Keratinocyte (primary cell): ENCODE measurements around the gene KRTAP6-3. TPM values are rescaled to one million over a fixed set of nuclear protein-coding genes. Genes with fewer than 3 reads are reported as not detected.

Experiments used
- DNase-seq: peaks from one replicate; pipeline ENCODE4 v3.0.0-alpha.2; 2011; ENCODE audit warnings: low read depth, missing footprints, low spot score
- FAIRE-seq: peaks from 2 replicates; lab custom pipeline; 2011; peaks lifted over from hg19 to GRCh38; lab: Jason Lieb, UNC
- H2AFZ ChIP-seq: 2 replicates; pipeline ENCODE4 v1.6.0; 2012; ENCODE audit warnings: low read length, control low read depth, inconsistent platforms; ENCODE audit not compliant: control insufficient read depth
- H3K27ac ChIP-seq: 2 replicates; pipeline ENCODE4 v1.5.1; 2011; ENCODE audit warnings: low read length; ENCODE audit not compliant: control insufficient read depth, insufficient read depth
- H3K27me3 ChIP-seq: 3 replicates; pipeline ENCODE4 v1.6.0; 2011; ENCODE audit warnings: low read length; ENCODE audit not compliant: control insufficient read depth, insufficient read depth; ENCODE audit errors: extremely low read depth
- H3K36me3 ChIP-seq, 2 experiments: 2 replicates in 1 of 2; 3 replicates in 1 of 2; pipeline ENCODE4 v1.5.1; 2011; ENCODE audit warnings: low read length in 2 of 2, mild to moderate bottlenecking in 1 of 2; ENCODE audit not compliant: control insufficient read depth in 2 of 2, insufficient read depth in 2 of 2; ENCODE audit errors: extremely low read depth in 1 of 2
- H3K4me1 ChIP-seq: 3 replicates; pipeline ENCODE4 v1.5.1; 2011; ENCODE audit warnings: low read length; ENCODE audit not compliant: control insufficient read depth, insufficient read depth; ENCODE audit errors: extremely low read depth
- H3K4me2 ChIP-seq: 3 replicates; pipeline ENCODE4 v1.6.0; 2011; ENCODE audit warnings: low read depth, low read length; ENCODE audit not compliant: control insufficient read depth, insufficient read depth; ENCODE audit errors: extremely low read depth
- H3K4me3 ChIP-seq, 3 experiments: fragments of 200-600 bp in 1 of 3; sonication (generic) in 1 of 3; 2 replicates in 2 of 3; 3 replicates in 1 of 3; pipeline ENCODE4 v1.5.1; 2011 to 2016; ENCODE audit warnings: low read length in 3 of 3, mild to moderate bottlenecking in 3 of 3, control low read depth in 2 of 3, inconsistent platforms in 1 of 3, low read depth in 1 of 3, mixed read lengths in 1 of 3, mixed run types in 1 of 3, moderate library complexity in 1 of 3; ENCODE audit not compliant: control insufficient read depth in 2 of 3, insufficient read depth in 2 of 3; ENCODE audit errors: extremely low read depth in 1 of 3
- H3K79me2 ChIP-seq: 2 replicates; pipeline ENCODE4 v1.6.0; 2012; ENCODE audit warnings: low read length; ENCODE audit not compliant: control insufficient read depth, insufficient read depth
- H3K9ac ChIP-seq: 3 replicates; pipeline ENCODE4 v1.6.0; 2011; ENCODE audit warnings: low read length; ENCODE audit not compliant: control insufficient read depth, insufficient read depth; ENCODE audit errors: extremely low read depth
- H3K9me1 ChIP-seq: 3 replicates; pipeline ENCODE4 v1.6.0; 2011; ENCODE audit warnings: low read length; ENCODE audit not compliant: control insufficient read depth, insufficient read depth; ENCODE audit errors: extremely low read depth
- H3K9me3 ChIP-seq: 2 replicates; pipeline ENCODE4 v1.5.1; 2012; ENCODE audit warnings: low read depth, low read length; ENCODE audit not compliant: control insufficient read depth
- H4K20me1 ChIP-seq: 3 replicates; pipeline ENCODE4 v1.6.0; 2011; ENCODE audit warnings: low read length; ENCODE audit not compliant: control insufficient read depth, insufficient read depth; ENCODE audit errors: extremely low read depth
- CTCF ChIP-seq, 3 experiments: IDR thresholded peaks in 1 of 3; conservative IDR thresholded peaks in 1 of 3; optimal IDR thresholded peaks in 1 of 3; 2 replicates in 2 of 3; 3 replicates in 1 of 3; pipeline versions ENCODE3 to v1.5.1; 2011; ENCODE audit warnings: low read length in 3 of 3, mild to moderate bottlenecking in 3 of 3, moderate library complexity in 2 of 3, control low read depth in 1 of 3, inconsistent platforms in 1 of 3; ENCODE audit not compliant: insufficient read depth in 2 of 3; ENCODE audit errors: extremely low read depth in 1 of 3
- EZH2 ChIP-seq: IDR thresholded peaks from one replicate; pipeline ENCODE4 v1.6.1; 2012; ENCODE audit warnings: inconsistent platforms, mild to moderate bottlenecking, low read length, moderate library complexity
- dilution Hi-C: fragments of 300-500 bp; cut with MboI; formaldehyde crosslinking; loops from one replicate; pipeline ENCODE4 v1.7.0; 2020; ENCODE audit warnings: low sequenced_read_pairs; ENCODE audit not compliant: extremely low pct_ligation_motif_present
- polyA plus RNA-seq, 5 experiments: library from polyadenylated mRNA; depleted of rRNA in 3 of 5; stranded (reverse) in 3 of 5; stranded (forward) in 1 of 5; unstranded in 1 of 5; fragments of >200 nt; gene quantifications; 1 replicate in 1 of 5; 2 replicates in 3 of 5; 3 replicates in 1 of 5; pipeline versions ENCODE4 v1.2.1 to v1.2.3, GENCODE V29; 2011 to 2012; ENCODE audit warnings: missing spikeins in 2 of 5, low read depth in 1 of 5, low replicate concordance in 1 of 5

The KRTAP6-3 gene
- polyA plus RNA-seq, 1 donor (not counting 4 experiments of a cell fraction or from before 2014, with no cell fraction given): not detected

GRCh38 chr21:30563630-30564029 lies 28.6 kb upstream of the KRTAP6-3 start:
- Histone ChIP-seq H3K27ac (no peak overlapping the region), H4K20me1 (no peaks in the 10 kb centered on the region), H3K27me3 (no peaks in the 10 kb centered on the region), H3K36me3 (no peaks in the 10 kb centered on the region), H3K4me3 (no peak overlapping the region), H3K9me3 (no peaks in the 10 kb centered on the region), H3K4me1 (no peaks in the 10 kb centered on the region), H3K9me1 (no peaks in the 10 kb centered on the region), H3K4me2 (no peak overlapping the region), H3K79me2 (no peaks in the 10 kb centered on the region), H2AFZ (no peak overlapping the region), H3K9ac (no peak overlapping the region)
- DNase-seq: no peak
- TF ChIP-seq EZH2: no peak
- no peak for TF ChIP-seq CTCF (optimal IDR thresholded peaks at IDR 0.05 in 1 of 3, IDR thresholded peaks at IDR 0.05 in 1 of 3, conservative IDR thresholded peaks at IDR 0.05 in 1 of 3; ENCODE audit: extremely low read depth in 1 of 3, insufficient read depth in 2 of 3, low read length in 3 of 3)
- dilution Hi-C loops: no loop called here
- no peak for FAIRE-seq

- no peak overlapping the region for H3K4me3 ChIP-seq
- H3K27ac ChIP-seq: no peak overlapping the region
- FAIRE-seq (no peak), DNase-seq (no peak)
- dilution Hi-C loops: no loop called here
- H3K9me1 ChIP-seq: no peaks in the 10 kb centered on the region
- no peaks in the 10 kb centered on the region for H3K27me3 ChIP-seq
- no peaks in the 10 kb centered on the region for H3K36me3 ChIP-seq
- H3K9ac ChIP-seq: no peak overlapping the region
- no peak overlapping the region for H2AFZ ChIP-seq
- H3K4me1 ChIP-seq: no peaks in the 10 kb centered on the region
- H4K20me1 ChIP-seq: no peaks in the 10 kb centered on the region
- TF ChIP-seq CTCF (optimal IDR thresholded peaks at IDR 0.05 in 1 of 3, IDR thresholded peaks at IDR 0.05 in 1 of 3, conservative IDR thresholded peaks at IDR 0.05 in 1 of 3; ENCODE audit: extremely low read depth in 1 of 3, insufficient read depth in 2 of 3, low read length in 3 of 3) (no peak), EZH2 (no peak)
- no peak overlapping the region for H3K4me2 ChIP-seq
- H3K79me2 ChIP-seq: no peaks in the 10 kb centered on the region
- H3K9me3 ChIP-seq: no peaks in the 10 kb centered on the region
Measured at GRCh38 chr21:30567617-30568016, 24.6 kb upstream of the KRTAP6-3 start.
